HepG2 (cell line): Measurements from ENCODE around the gene COL9A1. TPM values are rescaled to one million over a fixed set of nuclear protein-coding genes. Genes with fewer than 3 reads are reported as not detected.

ENCODE experiments used
- ATAC-seq: fragments of 200-7000 bp; cut with Tn5 transposase; 3 replicates; pipeline ENCODE4 v1.9.1; 2020; ENCODE audit warnings: mild to moderate bottlenecking, moderate library complexity
- BruUV-seq: library from RNA; stranded (reverse); fragments of 400-500 nt; replicated peaks from 2 replicates; lab custom pipeline; 2021; lab: Mats Ljungman, UMichigan
- CTCF ChIA-PET: fragments of 300-600 bp; formaldehyde crosslinking; extraction: SDS; loops from one replicate; lab custom pipeline; 2021; ENCODE audit warnings: low total read pairs, inconsistent platforms, low intra/inter-chr PET ratio; lab: Yijun Ruan, JAX
- POLR2A ChIA-PET: fragments of 350-600 bp; sonication (Branson Sonifier 250); formaldehyde crosslinking; loops from one replicate; lab custom pipeline; 2020; ENCODE audit warnings: antibody characterized with exemption, inconsistent platforms; lab: Yijun Ruan, JAX
- DNase-seq: peaks from one replicate; pipeline ENCODE4 v3.0.0-alpha.2; 2015; ENCODE audit warnings: low spot score
- FAIRE-seq: peaks from 3 replicates; lab custom pipeline; 2011; peaks lifted over from hg19 to GRCh38; lab: Jason Lieb, UNC
- H2AFZ ChIP-seq: one replicate; pipeline ENCODE4 v1.6.1; 2011; ENCODE audit warnings: low read length, inconsistent platforms
- H3K27ac ChIP-seq: fragments of 300-600 bp; 3 replicates; pipeline ENCODE4 v1.8.0; 2011; ENCODE audit warnings: mixed run types, mild to moderate bottlenecking, mixed read lengths, low read length, inconsistent platforms; ENCODE audit not compliant: insufficient read depth; ENCODE audit errors: extremely low read length
- H3K27me3 ChIP-seq, 2 experiments: fragments of 200-600 bp in 1 of 2; 2 replicates in 1 of 2; 3 replicates in 1 of 2; pipeline versions ENCODE4 v1.6.0 to v1.8.0; 2011; ENCODE audit warnings: low read length in 2 of 2, mild to moderate bottlenecking in 2 of 2, moderate library complexity in 2 of 2, inconsistent platforms in 1 of 2; ENCODE audit not compliant: insufficient read depth in 2 of 2, control insufficient read depth in 1 of 2
- H3K36me3 ChIP-seq, 2 experiments: fragments of 200-600 bp in 1 of 2; replicated peaks in 1 of 2; 2 replicates in 1 of 2; 3 replicates in 1 of 2; pipeline versions ENCODE4 v1.5.1 to v1.8.0; 2011; ENCODE audit warnings: low read length in 2 of 2, inconsistent platforms in 1 of 2; ENCODE audit not compliant: insufficient read depth in 2 of 2, control insufficient read depth in 1 of 2
- H3K4me1 ChIP-seq: 2 replicates; pipeline ENCODE4 v1.5.1; 2012; ENCODE audit warnings: low read length, inconsistent platforms; ENCODE audit not compliant: insufficient read depth
- H3K4me2 ChIP-seq: 2 replicates; pipeline ENCODE4 v1.6.0; 2011; ENCODE audit warnings: low read depth, low read length, inconsistent platforms
- H3K4me3 ChIP-seq, 3 experiments: fragments of 200-600 bp in 1 of 3; sonication (generic), shearing (Covaris generic) in 1 of 3; replicated peaks in 1 of 3; 2 replicates each; pipeline ENCODE4 v1.5.1; 2011 to 2016; ENCODE audit warnings: low read length in 3 of 3, inconsistent platforms in 2 of 3, low read depth in 2 of 3, mild to moderate bottlenecking in 2 of 3, control low read depth in 1 of 3, mixed read lengths in 1 of 3; ENCODE audit not compliant: insufficient read depth in 1 of 3
- H3K79me2 ChIP-seq: one replicate; pipeline ENCODE4 v1.6.1; 2011; ENCODE audit warnings: low read length, inconsistent platforms; ENCODE audit not compliant: insufficient read depth
- H3K9ac ChIP-seq: 2 replicates; pipeline ENCODE4 v1.6.0; 2011; ENCODE audit warnings: mild to moderate bottlenecking, low read depth, low read length, inconsistent platforms; ENCODE audit not compliant: insufficient read depth
- H3K9me3 ChIP-seq: 2 replicates; pipeline ENCODE4 v1.5.1; 2012; ENCODE audit warnings: mild to moderate bottlenecking, low read length
- H4K20me1 ChIP-seq: 2 replicates; pipeline ENCODE4 v1.6.0; 2011; ENCODE audit warnings: inconsistent platforms, mild to moderate bottlenecking, low read length, moderate library complexity; ENCODE audit not compliant: insufficient read depth
- CEBPB ChIP-seq: IDR thresholded peaks from 2 replicates; pipeline ENCODE4 v1.6.1; 2011; ENCODE audit warnings: low read depth, low read length, improper control_type of control experiment, borderline replicate concordance
- CREM ChIP-seq, 2 experiments: sonication (generic) in 1 of 2; formaldehyde crosslinking in 1 of 2; IDR thresholded peaks; 2 replicates each; pipeline versions ENCODE4 v1.4.0 to v1.6.1; 2016 to 2020; ENCODE audit warnings: antibody characterized with exemption in 1 of 2, mild to moderate bottlenecking in 1 of 2, missing genetic modification reagents in 1 of 2
- MEF2D ChIP-seq: sonication (generic); formaldehyde crosslinking; IDR thresholded peaks from 2 replicates; pipeline ENCODE4 v1.5.1; 2020; ENCODE audit warnings: mild to moderate bottlenecking, missing genetic modification reagents
- MLLT10 ChIP-seq: sonication (generic); formaldehyde crosslinking; IDR thresholded peaks from 2 replicates; pipeline ENCODE4 v1.4.0; 2020; ENCODE audit warnings: missing genetic modification reagents
- MNT ChIP-seq: fragments of 450-650 bp; IDR thresholded peaks from 2 replicates; pipeline ENCODE4 v1.6.1; 2016
- NFYB ChIP-seq: sonication (generic); formaldehyde crosslinking; IDR thresholded peaks from 2 replicates; pipeline ENCODE4 v1.4.0; 2020; ENCODE audit warnings: missing genetic modification reagents
- POLR2AphosphoS2 ChIP-seq: IDR thresholded peaks from 2 replicates; pipeline ENCODE4 v1.6.1; 2011; ENCODE audit warnings: low read depth, low read length, improper control_type of control experiment
- RERE ChIP-seq: IDR thresholded peaks from 2 replicates; pipeline ENCODE4 v1.6.1; 2016; ENCODE audit warnings: low read depth, missing genetic modification reagents, missing compliant biosample characterization
- SNAPC2 ChIP-seq: sonication (generic); formaldehyde crosslinking; IDR thresholded peaks from 2 replicates; pipeline ENCODE4 v1.8.1; 2022; ENCODE audit warnings: mild to moderate bottlenecking, missing genetic modification reagents
- ZBTB20 ChIP-seq: sonication (generic); formaldehyde crosslinking; IDR thresholded peaks from 2 replicates; pipeline ENCODE4 v1.8.1; 2023; ENCODE audit warnings: missing genetic modification reagents, low read depth, mild to moderate bottlenecking, borderline replicate concordance
- ZNF24 ChIP-seq: fragments of 450-650 bp; IDR thresholded peaks from 2 replicates; pipeline ENCODE4 v1.6.1; 2017; ENCODE audit warnings: antibody characterized with exemption, mild to moderate bottlenecking
- ZNF256 ChIP-seq: sonication (generic); formaldehyde crosslinking; conservative IDR thresholded peaks from 2 replicates; pipeline ENCODE4 v1.4.0; 2020; ENCODE audit warnings: missing genetic modification reagents
- ZNF768 ChIP-seq: sonication (generic); formaldehyde crosslinking; IDR thresholded peaks from 2 replicates; pipeline ENCODE4 v1.4.0; 2020; ENCODE audit warnings: missing genetic modification reagents
- ZNF850 ChIP-seq: sonication (generic); formaldehyde crosslinking; conservative IDR thresholded peaks from 2 replicates; pipeline ENCODE4 v1.9.0; 2021; ENCODE audit warnings: mild to moderate bottlenecking, missing genetic modification reagents
- ZSCAN9 ChIP-seq: IDR thresholded peaks from 2 replicates; pipeline ENCODE4 v1.6.1; 2016; ENCODE audit warnings: borderline replicate concordance
- in situ Hi-C: cut with HindIII; loops from 2 replicates; pipeline ENCODE4 v1.10.0; 2017; ENCODE audit warnings: low pct_unique_long_range_greater_than_20kb; ENCODE audit not compliant: extremely low pct_ligation_motif_present
- intact Hi-C: fragments of 100-400 bp; cut with micrococcal nuclease; formaldehyde crosslinking; loops from one replicate; pipeline ENCODE4 v1.10.0; 2022; ENCODE audit not compliant: unreplicated experiment
- polyA plus RNA-seq, 8 experiments: library from polyadenylated mRNA; depleted of rRNA in 3 of 8; stranded (reverse) in 7 of 8; unstranded in 1 of 8; fragments of >200 nt; fragmentation: Illumina TruSeq in 4 of 8; extraction: Trizol in 4 of 8; gene quantifications; 2 replicates each; pipeline versions ENCODE4 v1.2.1 to v1.2.3, GENCODE V29; 2011 to 2016; ENCODE audit warnings: low read depth in 4 of 8, missing spikeins in 1 of 8, mixed read lengths in 1 of 8; ENCODE audit not compliant: insufficient read depth in 1 of 8
- total RNA-seq, 5 experiments: library from RNA; depleted of rRNA; stranded (reverse); fragments of >200 nt; fragmentation: Illumina TruSeq; extraction: Trizol; gene quantifications; 2 replicates each; pipeline ENCODE4 v1.2.3, GENCODE V29; 2016; ENCODE audit warnings: low read depth in 1 of 5
- TF ChIP-seq, protein P1 (sequence below): sonication (generic); formaldehyde crosslinking; IDR thresholded peaks from 2 replicates; pipeline ENCODE4 v1.8.1; 2023; ENCODE audit warnings: mild to moderate bottlenecking, missing genetic modification reagents

Gene COL9A1
- total and polyA plus RNA-seq, 2 of the 13 experiments (the other 11 are each of a cell fraction or from before 2014, with no cell fraction given): 0.08 TPM; not detected in 1

GRCh38 chr6:70338775-70339174 lies 35.9 kb upstream of the COL9A1 start:
- H3K9ac ChIP-seq: no peak overlapping the region
- no peaks in the 10 kb centered on the region for H4K20me1 ChIP-seq
- no peak for ATAC-seq
- CTCF ChIA-PET: no interaction called here
- no peaks in the 10 kb centered on the region for H3K36me3 ChIP-seq
- BruUV-seq: no TSS peak
- no peak overlapping the region for H3K4me2 ChIP-seq
- H3K4me3 ChIP-seq: no peak overlapping the region
- no peaks in the 10 kb centered on the region for H3K79me2 ChIP-seq
- H3K9me3 ChIP-seq: no peaks in the 10 kb centered on the region
- intact Hi-C loops (no loop called here), in situ Hi-C loops (no loop called here)
- no peak for TF ChIP-seq ZNF24
- TF ChIP-seq, protein P1, sequence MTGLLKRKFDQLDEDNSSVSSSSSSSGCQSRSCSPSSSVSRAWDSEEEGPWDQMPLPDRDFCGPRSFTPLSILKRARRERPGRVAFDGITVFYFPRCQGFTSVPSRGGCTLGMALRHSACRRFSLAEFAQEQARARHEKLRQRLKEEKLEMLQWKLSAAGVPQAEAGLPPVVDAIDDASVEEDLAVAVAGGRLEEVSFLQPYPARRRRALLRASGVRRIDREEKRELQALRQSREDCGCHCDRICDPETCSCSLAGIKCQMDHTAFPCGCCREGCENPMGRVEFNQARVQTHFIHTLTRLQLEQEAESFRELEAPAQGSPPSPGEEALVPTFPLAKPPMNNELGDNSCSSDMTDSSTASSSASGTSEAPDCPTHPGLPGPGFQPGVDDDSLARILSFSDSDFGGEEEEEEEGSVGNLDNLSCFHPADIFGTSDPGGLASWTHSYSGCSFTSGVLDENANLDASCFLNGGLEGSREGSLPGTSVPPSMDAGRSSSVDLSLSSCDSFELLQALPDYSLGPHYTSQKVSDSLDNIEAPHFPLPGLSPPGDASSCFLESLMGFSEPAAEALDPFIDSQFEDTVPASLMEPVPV (CRISPR knock-in tag): no peak
- no peak for TF ChIP-seq POLR2AphosphoS2
- no peak for TF ChIP-seq MLLT10
- no peak for TF ChIP-seq CREM (IDR thresholded peaks at IDR 0.05)
- no peak for TF ChIP-seq CREM (CRISPR knock-in tag; IDR thresholded peaks at IDR 0.05)
- no peak for TF ChIP-seq SNAPC2 (CRISPR knock-in tag)
- no peak for TF ChIP-seq MNT
- TF ChIP-seq ZBTB20 (CRISPR knock-in tag): no peak
- TF ChIP-seq MEF2D (CRISPR knock-in tag): no peak
- no peak for TF ChIP-seq ZSCAN9 (CRISPR knock-in tag)
- no peak for TF ChIP-seq ZNF850 (CRISPR knock-in tag)
- no peak for TF ChIP-seq ZNF256 (CRISPR knock-in tag)
- TF ChIP-seq NFYB (CRISPR knock-in tag): no peak
- TF ChIP-seq CEBPB: no peak
- TF ChIP-seq RERE (CRISPR knock-in tag): no peak
- no peak for TF ChIP-seq ZNF768 (CRISPR knock-in tag)
- DNase-seq: no peak
- H3K4me1 ChIP-seq: no peaks in the 10 kb centered on the region
- POLR2A ChIA-PET: no interaction called here
- no peak overlapping the region for H3K27ac ChIP-seq
- no peak for FAIRE-seq
- no peak overlapping the region for H2AFZ ChIP-seq
- peaks cover 0 to 3% of the 10 kb centered on the region in 2 experiments; a peak in 1 of 5 replicates for H3K27me3 ChIP-seq
